Epithelial cell of esophagus (primary cell): ENCODE measurements around the gene PNMA5.

Experiments used
- DNase-seq: peaks from one replicate; pipeline ENCODE4 v3.0.0; 2010; ENCODE audit warnings: low read depth
- H3K4me3 ChIP-seq: 2 replicates; pipeline ENCODE4 v1.5.1; 2011; ENCODE audit warnings: mild to moderate bottlenecking, low read length, control low read depth
- TF ChIP-seq, protein P1 (sequence below): IDR thresholded peaks from 2 replicates; pipeline ENCODE4 v1.5.1; 2011; ENCODE audit warnings: low read depth, mild to moderate bottlenecking, low read length, control low read depth, inconsistent platforms; ENCODE audit not compliant: insufficient read depth; ENCODE audit errors: missing control alignments

The PNMA5 gene

DNA sequence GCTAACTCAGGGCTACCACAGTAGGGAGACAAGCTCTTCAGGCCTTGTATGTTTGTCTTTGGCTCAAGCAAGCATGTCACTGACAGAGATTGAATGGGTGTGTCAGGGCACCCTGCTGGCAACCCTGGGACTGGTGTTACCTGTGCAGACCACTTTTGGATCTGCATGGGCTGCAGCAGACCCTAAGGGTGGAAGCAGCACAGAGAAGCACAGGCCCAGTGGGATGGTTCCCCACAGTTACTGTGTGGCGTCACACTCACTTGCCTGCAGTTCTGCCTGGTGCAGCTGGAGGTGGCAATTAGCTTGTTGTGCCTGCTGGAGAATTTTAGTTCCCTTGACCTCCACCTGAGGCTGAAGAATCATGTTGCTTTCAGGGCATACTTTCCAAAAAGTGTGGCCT is 50.1 kb downstream of the PNMA5 start:
- TF ChIP-seq, protein P1, sequence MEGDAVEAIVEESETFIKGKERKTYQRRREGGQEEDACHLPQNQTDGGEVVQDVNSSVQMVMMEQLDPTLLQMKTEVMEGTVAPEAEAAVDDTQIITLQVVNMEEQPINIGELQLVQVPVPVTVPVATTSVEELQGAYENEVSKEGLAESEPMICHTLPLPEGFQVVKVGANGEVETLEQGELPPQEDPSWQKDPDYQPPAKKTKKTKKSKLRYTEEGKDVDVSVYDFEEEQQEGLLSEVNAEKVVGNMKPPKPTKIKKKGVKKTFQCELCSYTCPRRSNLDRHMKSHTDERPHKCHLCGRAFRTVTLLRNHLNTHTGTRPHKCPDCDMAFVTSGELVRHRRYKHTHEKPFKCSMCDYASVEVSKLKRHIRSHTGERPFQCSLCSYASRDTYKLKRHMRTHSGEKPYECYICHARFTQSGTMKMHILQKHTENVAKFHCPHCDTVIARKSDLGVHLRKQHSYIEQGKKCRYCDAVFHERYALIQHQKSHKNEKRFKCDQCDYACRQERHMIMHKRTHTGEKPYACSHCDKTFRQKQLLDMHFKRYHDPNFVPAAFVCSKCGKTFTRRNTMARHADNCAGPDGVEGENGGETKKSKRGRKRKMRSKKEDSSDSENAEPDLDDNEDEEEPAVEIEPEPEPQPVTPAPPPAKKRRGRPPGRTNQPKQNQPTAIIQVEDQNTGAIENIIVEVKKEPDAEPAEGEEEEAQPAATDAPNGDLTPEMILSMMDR, result no peak
- no peak overlapping the region for H3K4me3 ChIP-seq
- DNase-seq, result no peak

DNA sequence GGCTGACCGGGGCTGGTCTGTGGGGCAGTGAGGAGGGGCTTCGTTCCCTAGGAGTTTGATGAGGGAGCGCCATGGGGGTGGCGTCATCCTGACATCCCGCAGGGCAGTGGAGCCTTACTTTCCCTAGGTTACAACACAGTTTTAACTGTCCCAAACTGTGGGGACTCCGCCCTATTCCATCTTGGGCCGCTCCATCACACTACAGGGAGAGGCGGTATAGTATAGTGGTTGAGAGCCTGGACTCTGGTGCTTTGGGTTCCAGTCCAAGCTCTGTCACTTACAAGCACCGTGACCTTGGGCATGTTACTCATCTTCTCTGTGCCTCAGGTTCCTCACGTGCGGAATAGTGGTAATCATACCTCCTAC is 51.9 kb downstream of the PNMA5 start:
- peak; percentile 2 for DNase-seq
- H3K4me3 ChIP-seq, result peak overlapping the region; percentile 51
- TF ChIP-seq, protein P1, result no peak

DNA sequence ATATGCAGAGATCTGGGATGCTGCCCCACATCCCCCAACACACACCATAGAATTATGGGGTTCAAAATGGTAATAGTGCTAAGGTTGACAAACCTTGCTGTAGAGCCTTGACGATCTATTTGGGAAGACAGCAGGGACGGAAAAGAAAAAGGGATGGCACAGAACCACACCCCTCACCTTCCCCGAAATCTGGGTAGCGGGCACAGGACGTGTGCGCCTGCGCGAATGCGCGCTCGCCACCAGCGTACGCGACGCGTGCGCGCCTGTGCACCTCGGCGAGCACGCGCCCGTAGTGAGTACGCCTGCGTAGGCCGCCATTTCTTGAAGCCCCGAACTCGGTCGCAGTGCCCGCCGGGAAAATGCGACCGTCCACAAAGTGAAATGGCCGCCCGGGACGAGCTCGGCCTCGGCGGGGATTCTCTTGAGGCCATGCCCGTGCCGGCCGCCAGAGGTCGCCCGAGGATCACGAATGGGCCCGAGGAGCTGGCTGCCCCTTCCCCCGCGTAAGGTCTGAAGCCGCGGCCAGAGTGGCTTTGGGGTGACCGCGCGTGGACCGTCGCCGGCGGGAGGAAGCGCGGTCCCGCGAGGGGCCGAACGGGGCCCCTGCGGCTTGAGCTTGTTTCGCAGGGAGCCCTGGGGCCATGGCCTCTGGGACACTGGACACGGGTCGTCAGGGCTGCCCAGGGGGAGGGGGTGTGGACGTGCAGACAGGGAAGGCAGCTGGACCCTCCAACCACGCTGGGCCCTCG is 52.4 kb downstream of the PNMA5 start:
- TF ChIP-seq, protein P1, result peak; percentile 50
- peak overlapping the region; percentile 51 for H3K4me3 ChIP-seq
- peak; percentile 84 for DNase-seq
